ENCODE data around the gene CDA. TPM values are rescaled to one million over a fixed set of nuclear protein-coding genes. Genes with fewer than 3 reads are reported as not detected.

CDA gene
- total RNA-seq, 2 donors from 2014 or later, result 0.59 TPM; not detected in 1

- no peaks in the 10 kb centered on the region for H3K4me1 ChIP-seq (replicated peaks)
- intact Hi-C loops (cut with DNase I), result no loop called here
- H3K4me3 ChIP-seq, result no peak overlapping the region
- TF ChIP-seq POLR2AphosphoS5 (IDR thresholded peaks at IDR 0.05), result no peak
- TF ChIP-seq CTCF (IDR thresholded peaks at IDR 0.05), result no peak
- no peak for TF ChIP-seq POLR2A (IDR thresholded peaks at IDR 0.05)
- no peaks in the 10 kb centered on the region for H3K36me3 ChIP-seq
- no peaks in the 10 kb centered on the region for H3K9me3 ChIP-seq
- H3K27me3 ChIP-seq (replicated peaks; ENCODE audit: insufficient read depth), result peaks cover 4% of the 10 kb centered on the region
- DNase-seq (ENCODE audit: low spot score), result no peak
- H3K27ac ChIP-seq, result no peak overlapping the region
- 65% methylated on average over 13 of the region's 13 CpGs for WGBS
Measured at GRCh38 chr1:20578721-20579395, 10.0 kb upstream of the CDA start.

- Histone ChIP-seq H3K4me3 (no peak overlapping the region), H3K27ac (no peak overlapping the region), H3K4me1 (replicated peaks) (no peaks in the 10 kb centered on the region), H3K27me3 (replicated peaks; ENCODE audit: insufficient read depth) (peaks cover 4% of the 10 kb centered on the region), H3K9me3 (no peaks in the 10 kb centered on the region), H3K36me3 (no peaks in the 10 kb centered on the region)
- TF ChIP-seq POLR2A (IDR thresholded peaks at IDR 0.05) (no peak), POLR2AphosphoS5 (IDR thresholded peaks at IDR 0.05) (no peak), CTCF (IDR thresholded peaks at IDR 0.05) (no peak)
- intact Hi-C loops (cut with DNase I), result no loop called here
- WGBS, result 70% methylated on average over 2 of the region's 2 CpGs
- DNase-seq (ENCODE audit: low spot score), result no peak
Measured at GRCh38 chr1:20584890-20585289, 4.0 kb upstream of the CDA start.

- no peaks in the 10 kb centered on the region for H3K36me3 ChIP-seq
- H3K9me3 ChIP-seq, result no peaks in the 10 kb centered on the region
- H3K27ac ChIP-seq, result no peak overlapping the region
- H3K27me3 ChIP-seq (replicated peaks; ENCODE audit: insufficient read depth), result peaks cover 4% of the 10 kb centered on the region
- 65% methylated on average over 9 of the region's 10 CpGs for WGBS
- DNase-seq (ENCODE audit: low spot score), result no peak
- intact Hi-C loops (cut with DNase I), result no loop called here
- TF ChIP-seq CTCF (IDR thresholded peaks at IDR 0.05) (no peak), POLR2A (IDR thresholded peaks at IDR 0.05) (no peak)
- no peak overlapping the region for H3K4me3 ChIP-seq
- no peaks in the 10 kb centered on the region for H3K4me1 ChIP-seq (replicated peaks)
Measured at GRCh38 chr1:20586953-20587660, 1.8 kb upstream of the CDA start.

- TF ChIP-seq CTCF (IDR thresholded peaks at IDR 0.05), result no peak
- no peak for TF ChIP-seq POLR2A (IDR thresholded peaks at IDR 0.05)
- no peak for TF ChIP-seq POLR2AphosphoS5 (IDR thresholded peaks at IDR 0.05)
- Histone ChIP-seq H3K36me3 (no peaks in the 10 kb centered on the region), H3K4me3 (no peak overlapping the region), H3K4me1 (replicated peaks) (no peaks in the 10 kb centered on the region), H3K9me3 (no peaks in the 10 kb centered on the region), H3K27me3 (replicated peaks; ENCODE audit: insufficient read depth) (peaks cover 4% of the 10 kb centered on the region), H3K27ac (no peak overlapping the region)
- 50% methylated on average over 2 of the region's 2 CpGs for WGBS
- no peak for DNase-seq (ENCODE audit: low spot score)
- intact Hi-C loops (cut with DNase I), result no loop called here
Measured at GRCh38 chr1:20587661-20588053, 1.2 kb upstream of the CDA start.
